CD4-positive, alpha-beta T cell (primary cell): Measurements from ENCODE around the gene SUN3. TPM values are rescaled to one million over a fixed set of nuclear protein-coding genes. Genes with fewer than 3 reads are reported as not detected.
A peak's percentile ranks its signal among the peaks of the same experiment; 100 is the strongest.

Experiments
- ATAC-seq: fragments of 200-7000 bp; cut with Tn5 transposase; one replicate; pipeline ENCODE4 v1.10.0; 2022; ENCODE audit warnings: mild to moderate bottlenecking; ENCODE audit not compliant: poor library complexity
- CTCF ChIA-PET: fragments of 350-600 bp; sonication (Branson Sonifier 250); formaldehyde crosslinking; loops from one replicate; lab custom pipeline; 2021; ENCODE audit warnings: antibody characterized with exemption, inconsistent platforms; lab: Charles Lee
- POLR2A ChIA-PET: fragments of 350-600 bp; sonication (Branson Sonifier 250); formaldehyde crosslinking; loops from one replicate; lab custom pipeline; 2021; ENCODE audit warnings: antibody characterized with exemption, inconsistent platforms; lab: Charles Lee
- DNase-seq, 14 experiments: peaks; one replicate each; pipeline ENCODE4 v3.0.0-alpha.2; 2013 to 2020; ENCODE audit warnings: mixed read lengths in 2 of 14
- H3K27ac ChIP-seq, 2 donors: one replicate each; pipeline versions ENCODE4 v1.5.1 to v1.7.0; 2013; ENCODE audit warnings: low read length in 2 of 2, low read depth in 1 of 2, mild to moderate bottlenecking in 1 of 2
- H3K27me3 ChIP-seq, 2 experiments: 1 replicate in 1 of 2; 2 replicates in 1 of 2; pipeline versions ENCODE4 v1.6.1 to v1.7.0; 2013; ENCODE audit warnings: low read length in 2 of 2, control low read depth in 1 of 2, mild to moderate bottlenecking in 1 of 2, moderate library complexity in 1 of 2; ENCODE audit not compliant: insufficient read depth in 2 of 2, control insufficient read depth in 1 of 2
- H3K36me3 ChIP-seq: one replicate; pipeline ENCODE4 v1.6.1; 2013; ENCODE audit warnings: low read length, control low read depth; ENCODE audit not compliant: insufficient read depth
- H3K4me1 ChIP-seq: one replicate; pipeline ENCODE4 v1.6.1; 2013; ENCODE audit warnings: low read length, control low read depth; ENCODE audit not compliant: insufficient read depth
- H3K4me3 ChIP-seq: one replicate; pipeline ENCODE4 v1.5.1; 2013; ENCODE audit warnings: mild to moderate bottlenecking, low read length, moderate library complexity
- H3K9me3 ChIP-seq, 2 experiments: 1 replicate in 1 of 2; 2 replicates in 1 of 2; pipeline versions ENCODE4 v1.6.1 to v1.7.0; 2013; ENCODE audit warnings: low read length in 2 of 2, mild to moderate bottlenecking in 2 of 2, control low read depth in 1 of 2, moderate library complexity in 1 of 2; ENCODE audit not compliant: control insufficient read depth in 1 of 2, insufficient read depth in 1 of 2
- H3K27ac Mint-ChIP-seq: one replicate; pipeline ENCODE4 v1.8.0; 2020; ENCODE audit warnings: mixed read lengths
- H3K27me3 Mint-ChIP-seq: one replicate; pipeline ENCODE4 v1.8.0; 2021; ENCODE audit warnings: mixed read lengths
- H3K36me3 Mint-ChIP-seq: one replicate; pipeline ENCODE4 v1.8.0; 2021; ENCODE audit warnings: low read depth, mixed read lengths
- H3K4me1 Mint-ChIP-seq: one replicate; pipeline ENCODE4 v1.8.0; 2021; ENCODE audit warnings: low read depth, mixed read lengths
- H3K4me3 Mint-ChIP-seq: one replicate; pipeline ENCODE4 v1.8.0; 2020; ENCODE audit warnings: mild to moderate bottlenecking, mixed read lengths
- H3K9me3 Mint-ChIP-seq: one replicate; pipeline ENCODE4 v1.8.0; 2020; ENCODE audit warnings: mixed read lengths
- CTCF ChIP-seq: fragments of 200-600 bp; IDR thresholded peaks from one replicate; pipeline ENCODE4 v1.8.0; 2022; ENCODE audit warnings: antibody characterized with exemption, mild to moderate bottlenecking
- intact Hi-C, 2 experiments: fragments of 100-400 bp; cut with DNase I in 1 of 2; cut with micrococcal nuclease in 1 of 2; formaldehyde crosslinking; loops; one replicate each; pipeline versions ENCODE4 v1.15.1 to v1.9.0; 2023 to 2025; cut with DNase I, micrococcal nuclease
- total RNA-seq, 174 experiments: library from RNA in 2 of 174; stranded (reverse) in 2 of 174; gene quantifications; one replicate each; pipeline ENCODE4 v1.2.3 and lab custom pipeline; 2021 to 2026

Gene SUN3
- total RNA-seq, 2 experiments from 2014 or later, result not detected

DNA sequence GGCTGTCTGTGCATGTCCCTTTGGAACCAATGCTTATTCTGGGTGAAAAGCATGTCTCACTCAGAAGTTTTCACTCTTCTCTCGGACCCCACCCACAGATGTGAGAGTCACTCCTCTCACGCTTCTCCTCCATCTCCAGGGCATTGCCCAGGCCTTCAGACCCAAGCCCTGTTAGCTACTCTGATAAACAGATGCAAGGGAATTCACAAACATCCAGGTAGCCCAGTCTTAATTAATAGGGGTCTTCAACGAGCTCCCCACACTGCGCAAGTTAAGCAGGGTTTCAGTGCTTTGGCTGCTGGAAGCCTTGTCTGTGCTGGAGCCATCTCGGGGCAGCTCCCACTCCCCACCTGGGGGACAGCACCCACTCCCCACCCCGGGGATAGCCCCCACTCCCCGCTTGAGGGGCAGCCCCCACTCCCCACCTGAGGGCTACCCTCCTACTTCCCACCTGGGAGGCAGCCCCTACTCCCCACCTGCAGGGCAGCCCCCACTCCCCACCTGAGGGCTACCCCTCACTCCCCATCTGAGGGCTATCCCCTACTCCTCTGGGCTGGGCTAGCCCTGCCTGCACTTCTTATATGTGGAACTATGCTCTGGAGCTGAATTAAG, 89.4 kb downstream of the SUN3 start:
- no peaks in the 10 kb centered on the region for H3K27me3 Mint-ChIP-seq
- H3K36me3 Mint-ChIP-seq, result no peaks in the 10 kb centered on the region
- CTCF ChIA-PET, result no interaction called here
- no peaks in the 10 kb centered on the region for H3K4me1 Mint-ChIP-seq
- no peak for TF ChIP-seq CTCF
- no peaks in the 10 kb centered on the region for H3K4me1 ChIP-seq
- no peak overlapping the region for H3K27ac ChIP-seq
- no peaks in the 10 kb centered on the region for H3K27me3 ChIP-seq
- POLR2A ChIA-PET, result no interaction called here
- intact Hi-C loops, result loop anchor here (10.0 kb wide), 1 partner anchor 1225 kb away; no protein-coding TSS in a partner anchor
- H3K36me3 ChIP-seq, result no peaks in the 10 kb centered on the region
- no peak overlapping the region for H3K4me3 ChIP-seq
- H3K9me3 ChIP-seq, result no peaks in the 10 kb centered on the region
- no peak overlapping the region for H3K4me3 Mint-ChIP-seq
- no peak for DNase-seq
- H3K27ac Mint-ChIP-seq, result no peak overlapping the region
- no peaks in the 10 kb centered on the region for H3K9me3 Mint-ChIP-seq
- ATAC-seq, result no peak

DNA sequence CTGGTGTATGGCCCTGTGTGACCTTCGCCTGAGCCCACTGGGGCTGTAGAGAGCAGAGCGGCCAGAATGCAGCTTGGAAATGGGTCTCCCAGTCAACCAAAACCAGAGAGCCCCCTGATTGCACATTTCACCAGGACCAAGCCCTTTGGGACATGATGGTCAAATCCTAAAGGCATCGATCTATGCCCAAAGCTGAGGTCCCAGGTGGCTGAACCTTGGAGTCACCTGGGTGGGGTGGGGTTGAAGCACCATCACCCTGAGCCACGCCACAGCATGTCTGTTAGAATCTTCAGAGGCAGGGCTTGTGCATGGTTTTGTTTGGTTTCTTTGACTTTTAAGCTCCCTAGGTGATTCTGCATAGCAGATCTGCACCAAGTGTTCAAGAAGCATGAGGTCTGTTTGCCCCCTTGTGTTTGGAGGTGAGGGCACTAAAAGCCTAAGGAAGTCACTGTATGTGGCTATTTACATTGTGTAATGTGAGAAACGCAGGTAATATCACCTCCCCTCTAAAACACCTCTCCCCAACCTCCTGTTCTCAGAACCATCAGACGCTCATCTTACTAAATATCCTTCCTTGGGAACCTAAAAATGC, 90.2 kb downstream of the SUN3 start:
- no peak overlapping the region for H3K27ac Mint-ChIP-seq
- no peaks in the 10 kb centered on the region for H3K36me3 Mint-ChIP-seq
- intact Hi-C loops, result no loop called here
- Histone ChIP-seq H3K27ac (no peak overlapping the region), H3K4me1 (no peaks in the 10 kb centered on the region), H3K4me3 (no peak overlapping the region), H3K9me3 (no peaks in the 10 kb centered on the region), H3K36me3 (no peaks in the 10 kb centered on the region), H3K27me3 (no peaks in the 10 kb centered on the region)
- TF ChIP-seq CTCF, result no peak
- ATAC-seq, result no peak
- H3K4me3 Mint-ChIP-seq, result no peak overlapping the region
- no peak for DNase-seq
- ChIA-PET CTCF (interaction anchor here (1.3 kb wide), 1 partner anchor 216 kb away, joined by 3 read pairs; no protein-coding TSS in a partner anchor), POLR2A (no interaction called here)
- H3K4me1 Mint-ChIP-seq, result no peaks in the 10 kb centered on the region
- no peaks in the 10 kb centered on the region for H3K27me3 Mint-ChIP-seq
- H3K9me3 Mint-ChIP-seq, result no peaks in the 10 kb centered on the region

- ATAC-seq (no peak), DNase-seq (peak in 1 of 14 experiments; percentile 16)
- Histone ChIP-seq H3K4me3 (no peak overlapping the region), H3K36me3 (no peaks in the 10 kb centered on the region), H3K4me1 (no peaks in the 10 kb centered on the region), H3K27ac (no peak overlapping the region), H3K9me3 (no peaks in the 10 kb centered on the region), H3K27me3 (no peaks in the 10 kb centered on the region)
- H3K36me3 Mint-ChIP-seq, result no peaks in the 10 kb centered on the region
- ChIA-PET CTCF (interaction anchor here (1.3 kb wide), 1 partner anchor 217 kb away, joined by 3 read pairs; no protein-coding TSS in a partner anchor), POLR2A (no interaction called here)
- no peaks in the 10 kb centered on the region for H3K27me3 Mint-ChIP-seq
- H3K4me3 Mint-ChIP-seq, result no peak overlapping the region
- no peaks in the 10 kb centered on the region for H3K9me3 Mint-ChIP-seq
- intact Hi-C loops, result no loop called here
- no peak for TF ChIP-seq CTCF
- no peak overlapping the region for H3K27ac Mint-ChIP-seq
- H3K4me1 Mint-ChIP-seq, result no peaks in the 10 kb centered on the region
Observed at GRCh38 chr7:47937711-47938573, 91.0 kb downstream of the SUN3 start.

Other genes with a start within 250 kb of the SUN3 start
- gene PKD1L1, start 80.6 kb downstream of the SUN3 start, total RNA-seq, result under 1 TPM; 0.20 to 0.25 TPM
- 10 to 100 TPM; 77.8 to 83.1 TPM for gene HUS1, start 49.5 kb downstream of the SUN3 start, total RNA-seq
- gene C7orf57, start 6.4 kb upstream of the SUN3 start, total RNA-seq, result under 1 TPM in 1 of 2 experiments, not detected in 1; 0.56 TPM
- gene UPP1, start 60.2 kb upstream of the SUN3 start, total RNA-seq, result 100 to 1,000 TPM; 125 to 126 TPM
- gene ABCA13, start 142.4 kb upstream of the SUN3 start, total RNA-seq, result not detected